Aorta (tissue), 5 donors: ENCODE data around the gene DUSP15. TPM values are rescaled to one million over a fixed set of nuclear protein-coding genes. Genes with fewer than 3 reads are reported as not detected.
"Not testable (repeated sequence)": the region's sequence is repeated elsewhere in the genome, so short reads cannot be mapped to it uniquely, and the experiment has no call there.

Experiments
- ATAC-seq: fragments of 200-7000 bp; cut with Tn5 transposase; one replicate; pipeline ENCODE4 v1.9.1; 2022; ENCODE audit warnings: moderate library complexity; ENCODE audit not compliant: low FRiP score
- DNase-seq, 2 donors: peaks; one replicate each; pipeline ENCODE4 v3.0.0-alpha.2; 2020
- H3K27ac ChIP-seq, 2 donors: one replicate each; pipeline ENCODE4 v1.5.1; 2013; ENCODE audit warnings: low read length in 2 of 2, mild to moderate bottlenecking in 2 of 2, moderate library complexity in 2 of 2, control low read depth in 1 of 2, inconsistent platforms in 1 of 2, low read depth in 1 of 2
- H3K27me3 ChIP-seq, 2 donors: one replicate each; pipeline ENCODE4 v1.6.1; 2013; ENCODE audit warnings: control low read depth in 1 of 2, low read length in 1 of 2, mild to moderate bottlenecking in 1 of 2, moderate library complexity in 1 of 2; ENCODE audit not compliant: insufficient read depth in 2 of 2, control insufficient read depth in 1 of 2
- H3K36me3 ChIP-seq, 2 donors: one replicate each; pipeline ENCODE4 v1.6.1; 2013; ENCODE audit warnings: control low read depth in 1 of 2, low read length in 1 of 2, mild to moderate bottlenecking in 1 of 2; ENCODE audit not compliant: insufficient read depth in 2 of 2, control insufficient read depth in 1 of 2
- H3K4me1 ChIP-seq, 2 donors: one replicate each; pipeline ENCODE4 v1.6.1; 2013; ENCODE audit warnings: low read length in 2 of 2, control low read depth in 1 of 2, mild to moderate bottlenecking in 1 of 2, moderate library complexity in 1 of 2; ENCODE audit not compliant: insufficient read depth in 2 of 2, control insufficient read depth in 1 of 2
- H3K4me3 ChIP-seq, 2 donors: one replicate each; pipeline ENCODE4 v1.5.1; 2013; ENCODE audit warnings: low read length in 2 of 2, control low read depth in 1 of 2, mild to moderate bottlenecking in 1 of 2
- H3K9me3 ChIP-seq: one replicate; pipeline ENCODE4 v1.6.1; 2013; ENCODE audit warnings: mild to moderate bottlenecking, low read length; ENCODE audit not compliant: control insufficient read depth
- WGBS, 2 donors: extraction: QIAGEN DNeasy Blood & Tissue Kit; methylation state at CpG; one replicate each; pipeline ENCODE4 v1.1.7; 2013; 5-methylcytosine and 5-hydroxymethylcytosine counted together
- intact Hi-C, 2 donors: fragments of 100-400 bp; cut with DNase I; formaldehyde crosslinking; loops; one replicate each; pipeline versions ENCODE4 v1.14.2 to v1.15.0; 2022
- polyA plus RNA-seq, 2 donors: library from polyadenylated mRNA; stranded (reverse); fragments of 200-250 nt; gene quantifications; one replicate each; pipeline ENCODE4 v1.2.3, GENCODE V29; 2013
- total RNA-seq, 2 donors: library from RNA; stranded (reverse); fragmentation: NEBNext Ultra II Directional; extraction: Animal tissue kit (Norgen Biotek cat#: 25700); gene quantifications; one replicate each; pipeline ENCODE4 v1.2.1, GENCODE V29; 2021
- donor health status: healthy with polysubstance abuse.
- donor health status: Bipolar disorder and iron deficiency.
- donor health status: DM: no; HTN: no; CAD: no.
- donor health status: DM: no; HTN: no; CAD: no.
- donor health status: DM: yes; HTN: yes; CAD: no.

The DUSP15 gene
- total and polyA plus RNA-seq, 4 donors: 2.4 to 31.7 (median 3.7) TPM

DNA sequence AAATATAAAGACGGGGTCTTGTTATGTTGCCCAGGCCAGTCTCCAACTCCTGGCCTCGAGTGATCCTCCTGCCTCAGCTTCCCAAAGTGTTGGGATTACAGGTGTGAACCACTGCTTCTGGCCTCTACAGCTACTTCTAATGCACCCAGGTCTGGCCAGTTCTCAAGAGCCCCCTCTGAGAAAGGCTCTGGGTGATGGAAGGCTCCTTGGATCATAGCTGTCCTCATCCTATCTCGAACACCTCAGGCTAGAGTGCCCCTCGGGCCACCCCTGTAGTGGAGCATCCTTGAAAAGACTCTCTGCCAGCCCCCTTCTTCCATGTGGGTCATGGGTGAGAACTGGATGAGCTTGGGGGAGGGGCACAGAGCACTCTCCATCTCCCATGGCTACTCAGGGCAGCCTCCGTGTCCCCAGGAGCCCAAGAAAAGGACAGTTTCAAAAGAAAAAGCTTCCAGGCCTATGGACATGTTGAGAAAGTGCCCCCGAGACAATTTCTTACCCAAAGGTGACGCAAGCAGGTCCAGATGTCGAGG lies 51.9 kb downstream of the DUSP15 start:
- DNase-seq (no peak), ATAC-seq (no peak)
- Histone ChIP-seq H3K4me1 (peaks cover 2% of the 10 kb centered on the region in 2 donors), H3K9me3 (no peaks in the 10 kb centered on the region), H3K36me3 (no peaks in the 10 kb centered on the region), H3K27ac (no peak overlapping the region), H3K27me3 (no peaks in the 10 kb centered on the region), H3K4me3 (no peak overlapping the region)
- intact Hi-C loops: loop anchor here in 1 of 2 donors (5.0 kb wide), 1 partner anchor 81 kb away; the partner anchor contains the start of gene TPX2
- 87 to 92% methylated on average over 8 of the region's 8 CpGs for WGBS, 2 donors

DNA sequence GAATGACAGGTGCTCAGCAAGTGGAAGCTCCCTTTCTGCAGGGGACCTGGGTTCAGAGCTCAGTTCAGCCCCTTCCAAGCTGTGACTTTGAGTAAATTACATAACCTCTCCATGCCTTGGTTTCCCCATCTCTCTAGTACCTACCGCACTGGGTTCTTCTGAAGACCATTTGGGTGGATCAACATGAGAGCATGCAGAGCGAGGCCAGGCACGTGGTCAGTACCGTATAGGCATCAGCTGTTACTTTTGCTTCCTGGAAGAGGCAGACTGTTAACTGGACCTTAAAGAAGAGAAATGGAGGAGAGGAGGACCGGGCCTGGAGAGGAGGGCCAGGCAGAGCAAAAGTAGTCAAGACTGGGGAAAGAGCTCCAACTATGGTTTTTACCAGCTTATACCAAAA lies 52.9 kb downstream of the DUSP15 start:
- Histone ChIP-seq H3K27me3 (no peaks in the 10 kb centered on the region), H3K27ac (peak overlapping the region in 1 of 2 donors; percentile 10), H3K36me3 (no peaks in the 10 kb centered on the region), H3K9me3 (no peaks in the 10 kb centered on the region), H3K4me3 (no peak overlapping the region), H3K4me1 (peaks cover 2% of the 10 kb centered on the region in 2 donors)
- intact Hi-C loops: loop anchor here in 1 of 2 donors (5.0 kb wide), 1 partner anchor 80 kb away; the partner anchor contains the start of gene TPX2
- WGBS, 2 donors: 91 to 94% methylated on average over 5 of the region's 5 CpGs
- DNase-seq: no peak
- no peak for ATAC-seq

DNA sequence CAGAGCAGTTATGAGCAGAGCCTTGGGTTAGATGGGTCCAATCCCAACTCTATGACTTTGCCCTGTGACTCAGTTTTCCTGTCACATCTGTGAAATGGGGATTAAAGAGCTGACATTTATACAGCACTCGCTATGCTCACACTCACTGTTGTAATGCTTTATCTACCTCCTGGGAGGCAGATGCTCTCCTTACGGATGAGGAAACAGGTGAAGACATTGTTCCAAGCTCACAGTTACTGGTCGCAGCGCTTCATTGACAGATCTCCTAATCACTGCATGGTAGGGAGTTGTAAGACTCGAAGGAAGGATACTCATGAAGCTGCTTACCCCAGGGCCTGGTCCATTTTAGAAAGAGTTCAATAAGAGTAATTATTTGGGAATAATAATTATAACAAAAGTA lies 54.1 kb downstream of the DUSP15 start:
- intact Hi-C loops: loop anchor here in 1 of 2 donors (5.0 kb wide), 1 partner anchor 79 kb away; the partner anchor contains the start of gene TPX2
- Histone ChIP-seq H3K9me3 (no peaks in the 10 kb centered on the region), H3K4me3 (no peak overlapping the region), H3K27me3 (no peaks in the 10 kb centered on the region), H3K36me3 (no peaks in the 10 kb centered on the region), H3K27ac (peak overlapping the region; percentile 78 to 88), H3K4me1 (peaks cover 4 to 5% of the 10 kb centered on the region in 2 donors)
- WGBS, 2 donors: 94 to 97% methylated on average over 5 of the region's 5 CpGs
- ATAC-seq: no peak
- DNase-seq: no peak

DNA sequence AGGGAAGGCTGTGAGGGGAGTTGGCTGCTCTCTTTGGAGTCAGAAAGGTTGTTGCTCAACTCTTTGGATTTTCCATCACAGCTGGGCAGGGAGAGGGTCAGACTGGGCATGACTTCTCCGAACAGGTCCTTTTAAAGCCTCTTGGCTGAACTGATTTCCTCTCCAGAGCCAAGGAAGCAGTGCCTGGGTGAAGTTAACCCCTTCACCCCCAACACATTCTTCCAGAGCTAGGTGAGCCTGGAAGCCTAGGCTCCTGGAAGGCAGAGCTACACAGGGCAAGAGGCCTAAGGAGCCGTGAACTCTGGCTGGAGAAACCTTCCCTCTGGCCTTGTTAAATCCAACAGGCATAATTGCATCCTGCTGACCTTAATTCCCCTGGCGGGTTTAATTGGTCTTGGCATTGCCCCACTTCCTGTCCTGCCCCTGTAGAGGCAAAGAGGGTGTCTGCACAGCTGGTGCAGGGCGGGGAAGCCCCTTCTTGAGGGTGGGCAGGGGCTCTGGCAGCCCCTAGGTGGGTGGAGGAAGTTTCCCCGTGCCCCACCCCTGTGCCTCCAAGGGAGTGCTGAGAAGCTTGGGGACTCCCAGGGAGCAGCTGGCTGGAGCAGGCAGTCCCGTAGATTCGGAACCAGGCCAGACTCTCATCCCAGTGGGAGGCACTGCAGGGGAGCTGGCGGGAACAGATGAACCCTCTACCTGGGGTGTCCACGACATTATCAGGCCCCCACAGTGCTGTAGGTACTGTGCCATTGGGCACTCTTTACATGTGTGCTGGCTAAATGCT lies 54.7 kb downstream of the DUSP15 start:
- WGBS, 2 donors: 5% methylated on average over 9 of the region's 9 CpGs
- H3K36me3 ChIP-seq: no peaks in the 10 kb centered on the region
- peaks cover 4 to 5% of the 10 kb centered on the region in 2 donors for H3K4me1 ChIP-seq
- H3K9me3 ChIP-seq: no peaks in the 10 kb centered on the region
- ATAC-seq (peak; percentile 66), DNase-seq (peak in 1 of 2 donors; percentile 62)
- no peaks in the 10 kb centered on the region for H3K27me3 ChIP-seq
- H3K27ac ChIP-seq: peak overlapping the region; percentile 78 to 88
- intact Hi-C loops: loop anchor here in 1 of 2 donors (5.0 kb wide), 1 partner anchor 78 kb away; the partner anchor contains the start of gene TPX2
- no peak overlapping the region for H3K4me3 ChIP-seq

DNA sequence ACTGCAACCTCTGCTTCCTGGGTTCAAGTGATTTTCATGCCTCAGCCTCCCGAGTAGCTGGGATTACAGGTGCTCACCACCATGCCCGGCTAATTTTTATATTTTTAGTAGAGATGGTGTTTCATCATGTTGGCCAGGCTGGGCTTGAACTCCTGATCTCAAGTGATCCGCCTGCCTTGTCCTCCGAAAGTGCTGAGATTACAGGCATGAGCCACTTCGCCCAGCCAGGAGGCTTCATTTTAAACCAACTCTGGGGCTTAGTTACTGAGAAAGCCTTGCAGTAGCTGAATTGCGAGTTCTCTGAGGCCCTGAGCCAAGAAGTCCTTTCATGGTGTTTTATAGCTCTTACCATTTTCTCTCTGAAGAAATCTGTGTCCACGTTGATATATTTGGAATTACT lies 56.2 kb downstream of the DUSP15 start:
- H3K4me3 ChIP-seq, ATAC-seq, H3K36me3 ChIP-seq, H3K9me3 ChIP-seq, intact Hi-C loops, DNase-seq, H3K27me3 ChIP-seq, H3K4me1 ChIP-seq: not testable (repeated sequence)
- 26 to 29% methylated on average over 7 of the region's 7 CpGs for WGBS, 2 donors
- peak overlapping the region; percentile 2 to 44 for H3K27ac ChIP-seq

DNA sequence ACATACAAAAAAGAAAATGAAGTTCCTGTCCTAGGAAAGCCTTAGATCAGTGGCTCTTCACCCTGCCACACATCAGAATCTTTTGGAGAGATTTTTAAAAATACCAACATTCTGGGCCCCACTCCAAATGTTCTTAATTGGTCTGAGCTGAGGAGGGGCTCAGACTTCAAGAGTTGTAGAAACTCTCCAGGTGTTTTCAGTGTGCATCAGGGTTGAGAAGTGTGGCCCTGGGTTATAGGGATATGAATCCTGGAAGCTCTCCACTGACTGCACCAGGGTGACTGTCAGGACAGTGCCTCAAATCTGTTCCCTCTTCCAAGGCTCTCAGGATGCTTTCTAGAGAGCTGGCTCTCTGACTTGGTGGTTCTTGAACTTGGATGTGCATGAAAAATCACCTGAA lies 56.7 kb downstream of the DUSP15 start:
- no peaks in the 10 kb centered on the region for H3K27me3 ChIP-seq
- H3K36me3 ChIP-seq: no peaks in the 10 kb centered on the region
- no peak for DNase-seq
- no peak overlapping the region for H3K4me3 ChIP-seq
- H3K4me1 ChIP-seq: peaks cover 4 to 9% of the 10 kb centered on the region in 2 donors
- no peaks in the 10 kb centered on the region for H3K9me3 ChIP-seq
- intact Hi-C loops: no loop called here
- H3K27ac ChIP-seq: peak overlapping the region; percentile 44 to 73
- ATAC-seq: no peak

DNA sequence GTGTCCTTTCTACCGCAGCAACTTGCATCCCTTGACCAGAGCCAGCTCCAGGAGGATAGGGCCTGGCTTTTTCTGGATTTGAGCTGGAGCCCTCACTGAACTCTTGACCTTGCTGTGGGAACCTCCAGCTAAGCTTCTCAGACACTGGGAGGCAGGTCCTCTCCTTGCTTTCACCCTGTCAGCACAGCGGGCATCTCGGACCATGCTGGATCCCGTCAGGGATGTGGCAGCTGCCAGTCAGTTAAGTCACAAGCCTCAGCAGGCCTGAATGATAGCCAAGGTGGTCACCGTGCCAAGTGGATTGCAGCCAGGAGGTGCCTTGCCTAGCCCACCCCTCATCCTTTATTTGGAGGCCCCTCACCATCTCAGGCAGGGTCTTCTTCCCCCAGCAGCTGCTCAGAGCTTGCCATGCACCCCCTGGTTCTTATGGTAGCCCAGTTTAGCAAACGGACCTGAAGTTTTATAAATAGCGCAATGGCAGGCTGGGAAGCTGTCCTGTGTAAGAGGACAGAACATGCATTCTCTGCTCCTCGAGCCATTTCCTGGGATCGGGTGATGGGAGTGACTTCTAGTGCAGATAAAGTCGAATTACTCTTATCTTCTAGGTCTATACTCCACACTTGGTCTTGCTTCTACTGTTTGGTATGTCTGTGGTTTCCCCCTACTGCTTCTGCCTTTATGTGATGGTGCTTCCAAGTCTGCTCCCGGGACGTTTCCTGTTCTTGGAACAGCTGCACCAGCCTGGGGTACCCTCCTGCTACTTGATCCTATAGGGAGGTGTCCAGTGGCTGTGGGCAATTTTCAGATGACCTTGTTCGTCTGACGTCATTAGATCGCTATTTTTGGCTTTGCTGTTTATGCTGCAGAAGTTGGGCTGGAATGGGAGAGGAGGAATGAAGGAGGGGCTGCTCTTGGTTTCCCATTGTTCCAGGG lies 58.3 kb downstream of the DUSP15 start:
- Histone ChIP-seq H3K36me3 (no peaks in the 10 kb centered on the region), H3K4me1 (peaks cover 4 to 9% of the 10 kb centered on the region in 2 donors), H3K27me3 (no peaks in the 10 kb centered on the region), H3K27ac (peak overlapping the region; percentile 77 to 90), H3K4me3 (no peak overlapping the region), H3K9me3 (no peaks in the 10 kb centered on the region)
- WGBS, 2 donors: 7 to 12% methylated on average over 15 of the region's 15 CpGs
- ATAC-seq (no peak), DNase-seq (no peak)
- intact Hi-C loops: no loop called here

DNA sequence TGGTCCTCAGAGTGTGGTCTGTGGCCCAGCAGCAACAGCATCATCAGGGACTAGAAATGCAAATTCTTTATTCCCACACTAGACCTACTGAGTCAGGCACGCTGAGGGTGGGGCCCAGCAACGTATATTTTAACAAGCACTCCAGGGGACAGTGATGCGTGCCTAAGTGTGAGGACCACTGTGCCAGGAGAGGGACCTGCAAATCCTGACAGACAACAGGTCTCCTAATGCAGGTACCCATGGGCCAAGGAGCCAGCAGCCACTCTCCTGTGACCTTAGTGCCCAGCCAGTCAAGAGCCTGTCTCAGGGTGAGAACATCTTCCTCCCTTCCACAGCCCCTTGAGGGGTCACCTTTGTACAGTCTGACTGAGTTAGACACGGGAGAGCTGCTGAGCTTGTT lies 59.1 kb downstream of the DUSP15 start:
- Histone ChIP-seq H3K27ac (peak overlapping the region; percentile 32 to 90), H3K9me3 (no peaks in the 10 kb centered on the region), H3K36me3 (no peaks in the 10 kb centered on the region), H3K4me1 (peaks cover 6 to 9% of the 10 kb centered on the region in 2 donors), H3K4me3 (no peak overlapping the region), H3K27me3 (no peaks in the 10 kb centered on the region)
- 68 to 73% methylated on average over 4 of the region's 4 CpGs for WGBS, 2 donors
- ATAC-seq: no peak
- intact Hi-C loops: no loop called here
- no peak for DNase-seq
